Measurements from ENCODE around the gene GNAI3.

GNAI3 gene

GRCh38 chr1:109548321-109549267, at the start of gene GNAI3:
GNAI3 (plus strand) TSS chr1:109548615; CDS start chr1:109548721, 106 bp downstream.
- DNase-seq, result peak; percentile 95

GRCh38 chr1:109499081-109499480, 49.3 kb upstream of the GNAI3 start:
- DNase-seq, result no peak

GRCh38 chr1:109499661-109500536, 48.5 kb upstream of the GNAI3 start:
- peak; percentile 19 for DNase-seq

GRCh38 chr1:109500941-109501381, 47.5 kb upstream of the GNAI3 start:
- no peak for DNase-seq

GRCh38 chr1:109501644-109502363, 46.6 kb upstream of the GNAI3 start:
- DNase-seq, result peak; percentile 19

- DNase-seq, result no peak
Observed at GRCh38 chr1:109502364-109502851, 46.0 kb upstream of the GNAI3 start.

GRCh38 chr1:109503935-109504334, 44.5 kb upstream of the GNAI3 start:
- no peak for DNase-seq

GRCh38 chr1:109504974-109505373, 43.4 kb upstream of the GNAI3 start:
- DNase-seq, result no peak

GRCh38 chr1:109508001-109508872, 40.2 kb upstream of the GNAI3 start:
- no peak for DNase-seq

GRCh38 chr1:109508873-109509175, 39.6 kb upstream of the GNAI3 start:
- no peak for DNase-seq

GRCh38 chr1:109509176-109510134, 39.0 kb upstream of the GNAI3 start, which contains the start of gene AMIGO1:
AMIGO1 (minus strand) TSS chr1:109509727; CDS start chr1:109508912, 815 bp downstream.
- peak; percentile 28 for DNase-seq

GRCh38 chr1:109513110-109513710, 35.2 kb upstream of the GNAI3 start:
- no peak for DNase-seq

GRCh38 chr1:109514846-109515245, 33.6 kb upstream of the GNAI3 start:
- DNase-seq, result no peak

- no peak for DNase-seq
Observed at GRCh38 chr1:109516872-109517271, 31.5 kb upstream of the GNAI3 start.

- no peak for DNase-seq
Observed at GRCh38 chr1:109517337-109517736, 31.1 kb upstream of the GNAI3 start.

- DNase-seq, result no peak
Observed at GRCh38 chr1:109521002-109521951, 27.1 kb upstream of the GNAI3 start.

- no peak for DNase-seq
Observed at GRCh38 chr1:109522026-109522425, 26.4 kb upstream of the GNAI3 start.

- no peak for DNase-seq
Observed at GRCh38 chr1:109523706-109524105, 24.7 kb upstream of the GNAI3 start.

Data from KG1 (cell line).